ENCODE data around the gene TM7SF3.

TM7SF3 gene

DNA sequence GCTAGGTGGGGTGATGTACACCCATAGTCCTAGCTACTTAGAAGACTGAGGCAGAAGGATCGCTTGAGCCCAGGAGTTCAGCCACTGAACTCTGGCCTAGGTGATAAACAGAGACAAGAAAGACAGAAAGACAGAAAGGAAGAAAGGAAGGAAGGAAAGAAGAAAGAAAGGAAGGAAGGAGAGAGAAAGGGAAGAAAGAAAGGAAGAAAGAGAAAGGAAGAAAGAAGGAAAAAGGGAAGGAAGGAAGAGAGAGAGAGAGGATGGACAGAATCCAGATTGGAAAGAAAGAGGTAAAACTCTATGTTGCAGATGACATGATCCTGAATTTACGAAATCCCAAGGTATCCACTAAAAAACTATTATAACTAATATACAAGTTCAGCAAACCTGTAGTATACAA lies 84.6 kb downstream of the TM7SF3 start:
- H3K4me1 ChIP-seq (ENCODE audit: control insufficient read depth, insufficient read depth, low read length, poor library complexity, severe bottlenecking): no peaks in the 10 kb centered on the region
- no peak overlapping the region for H3K4me3 ChIP-seq (ENCODE audit: extremely low read depth, insufficient read depth, low read length, poor library complexity, severe bottlenecking)
- 88 to 100% methylated on average over 1 of the region's 2 CpGs for WGBS, 2 experiments (ENCODE audit: insufficient coverage in 2 of 2)
- peaks cover 36% of the 10 kb centered on the region for H3K36me3 ChIP-seq (ENCODE audit: control insufficient read depth, insufficient read depth, low read length)
- no peaks in the 10 kb centered on the region for H3K9me3 ChIP-seq (ENCODE audit: control insufficient read depth, low read length)
- H3K27ac ChIP-seq (ENCODE audit: low read depth, low read length, severe bottlenecking): no peak overlapping the region

DNA sequence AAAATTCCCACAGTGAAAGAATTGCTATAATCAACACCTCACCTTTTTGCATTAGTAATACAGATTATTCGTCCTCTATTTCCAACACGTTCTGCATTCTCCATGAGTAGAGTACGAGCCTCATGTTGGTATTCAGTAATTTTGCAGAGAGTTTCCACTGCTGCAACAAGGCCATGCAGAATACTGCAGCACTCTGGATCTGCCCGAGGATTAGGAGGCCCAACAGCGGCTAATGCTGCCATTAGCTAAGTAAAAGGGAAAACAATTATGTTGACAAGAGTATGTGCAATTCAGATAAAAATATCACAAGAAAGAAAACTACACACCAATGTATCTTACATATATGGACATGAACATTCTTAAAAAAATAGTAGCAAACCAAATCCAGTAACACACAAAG lies 85.5 kb downstream of the TM7SF3 start:
- 93 to 96% methylated on average over 2 to 4 of the region's 5 CpGs for WGBS, 2 experiments (ENCODE audit: insufficient coverage in 2 of 2)
- H3K36me3 ChIP-seq (ENCODE audit: control insufficient read depth, insufficient read depth, low read length): peaks cover 40% of the 10 kb centered on the region

More for the DNA sequence above, 85.5 kb downstream of the TM7SF3 start:
- Histone ChIP-seq H3K4me1 (ENCODE audit: control insufficient read depth, insufficient read depth, low read length, poor library complexity, severe bottlenecking) (no peaks in the 10 kb centered on the region), H3K4me3 (ENCODE audit: extremely low read depth, insufficient read depth, low read length, poor library complexity, severe bottlenecking) (no peak overlapping the region), H3K9me3 (ENCODE audit: control insufficient read depth, low read length) (no peaks in the 10 kb centered on the region), H3K27ac (ENCODE audit: low read depth, low read length, severe bottlenecking) (no peak overlapping the region)
